Mucosa of gallbladder (tissue), 1 donor: ENCODE data around the gene ISYNA1. TPM values are rescaled to one million over a fixed set of nuclear protein-coding genes. Genes with fewer than 3 reads are reported as not detected.

Experiments
- DNase-seq: peaks from one replicate; pipeline ENCODE4 v3.0.0-alpha.2; 2020; ENCODE audit warnings: low spot score
- total RNA-seq: library from RNA; stranded (reverse); gene quantifications from one replicate; pipeline ENCODE4 v1.2.1, GENCODE V29; 2021
- donor health status: DM: no; HTN: no; CAD: no.

ISYNA1 gene
- total RNA-seq, 1 donor from 2014 or later: 37.1 TPM

GRCh38 chr19:18443831-18444230 is 5.9 kb upstream of the ISYNA1 start:
- no peak for DNase-seq

DNA sequence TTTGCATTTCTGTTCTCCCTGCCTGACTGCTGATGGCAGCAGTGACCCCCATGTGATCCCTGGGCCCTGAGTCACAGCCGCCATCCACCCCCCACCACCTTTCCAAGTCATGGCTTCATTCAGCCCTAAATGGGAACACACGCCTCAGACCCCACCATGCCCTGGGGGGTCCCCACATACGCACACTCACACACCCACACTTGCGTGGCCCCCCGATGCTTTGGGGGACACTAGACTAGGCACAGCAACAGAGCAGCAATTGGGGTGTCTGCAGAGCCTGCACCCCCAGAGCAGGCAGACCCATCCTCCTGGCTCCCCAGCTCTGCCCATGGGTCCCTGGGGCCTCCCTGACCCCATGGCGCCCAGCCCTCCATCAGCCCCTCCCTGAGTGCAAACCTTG is 5.5 kb upstream of the ISYNA1 start:
- no peak for DNase-seq

- no peak for DNase-seq
Measured at GRCh38 chr19:18442941-18443340, 5.0 kb upstream of the ISYNA1 start.

DNA sequence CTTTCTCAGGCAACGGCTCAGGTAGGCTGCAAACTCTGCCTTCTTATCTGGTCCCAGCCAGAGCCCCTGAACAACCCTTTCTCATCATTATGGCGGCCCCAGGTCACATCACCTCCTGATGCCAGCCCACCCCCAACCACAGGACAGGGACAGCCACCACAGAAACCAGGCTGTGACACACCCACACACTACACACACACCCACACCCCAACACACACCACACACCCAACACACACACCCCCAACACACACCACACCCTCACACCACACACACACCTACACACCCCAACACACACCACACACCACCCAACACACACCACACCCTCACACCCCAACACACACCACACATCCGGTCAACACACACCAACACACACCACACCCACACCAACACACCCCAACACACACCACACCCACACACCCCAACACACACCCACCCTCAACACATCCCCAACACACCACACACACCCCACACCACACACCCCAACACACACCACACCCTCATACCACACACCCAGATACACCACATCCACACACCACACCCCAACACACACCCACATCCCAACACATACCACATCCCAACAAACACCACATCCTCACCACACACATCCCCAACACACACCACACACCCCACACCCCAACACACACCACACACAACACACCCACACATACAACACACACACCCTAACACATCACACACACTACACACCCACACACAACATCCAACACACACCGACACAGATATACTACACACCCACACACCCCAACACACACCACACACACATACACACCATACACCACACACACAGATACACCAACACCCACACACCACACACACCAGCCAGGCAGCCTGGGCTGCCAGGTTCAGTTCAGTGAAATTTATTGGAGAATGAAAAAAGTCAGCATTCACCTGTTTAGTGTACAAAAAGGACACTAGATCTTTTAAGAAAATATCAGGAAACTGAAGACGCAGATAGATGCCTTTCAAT is 4.2 kb upstream of the ISYNA1 start:
- no peak for DNase-seq

GRCh38 chr19:18440936-18441803 is 3.2 kb upstream of the ISYNA1 start:
- no peak for DNase-seq

- no peak for DNase-seq
Measured at GRCh38 chr19:18440415-18440877, 2.5 kb upstream of the ISYNA1 start.

DNA sequence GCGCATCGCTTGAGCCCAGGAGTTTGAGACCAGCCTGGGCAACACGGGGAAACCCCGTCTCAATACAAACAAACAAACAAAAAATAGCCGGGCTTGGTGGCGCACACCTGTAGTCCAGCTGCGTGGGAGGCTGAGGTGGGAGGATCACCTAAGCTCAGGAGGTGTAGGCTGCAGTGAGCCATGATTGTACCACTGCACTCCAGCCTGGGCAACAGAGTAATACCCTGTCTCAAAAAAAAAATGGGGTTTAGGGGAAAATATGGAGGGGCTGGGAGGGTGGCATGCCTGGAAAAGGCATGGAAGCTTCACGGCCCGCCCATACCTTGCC is 1.9 kb upstream of the ISYNA1 start:
- DNase-seq: no peak

DNA sequence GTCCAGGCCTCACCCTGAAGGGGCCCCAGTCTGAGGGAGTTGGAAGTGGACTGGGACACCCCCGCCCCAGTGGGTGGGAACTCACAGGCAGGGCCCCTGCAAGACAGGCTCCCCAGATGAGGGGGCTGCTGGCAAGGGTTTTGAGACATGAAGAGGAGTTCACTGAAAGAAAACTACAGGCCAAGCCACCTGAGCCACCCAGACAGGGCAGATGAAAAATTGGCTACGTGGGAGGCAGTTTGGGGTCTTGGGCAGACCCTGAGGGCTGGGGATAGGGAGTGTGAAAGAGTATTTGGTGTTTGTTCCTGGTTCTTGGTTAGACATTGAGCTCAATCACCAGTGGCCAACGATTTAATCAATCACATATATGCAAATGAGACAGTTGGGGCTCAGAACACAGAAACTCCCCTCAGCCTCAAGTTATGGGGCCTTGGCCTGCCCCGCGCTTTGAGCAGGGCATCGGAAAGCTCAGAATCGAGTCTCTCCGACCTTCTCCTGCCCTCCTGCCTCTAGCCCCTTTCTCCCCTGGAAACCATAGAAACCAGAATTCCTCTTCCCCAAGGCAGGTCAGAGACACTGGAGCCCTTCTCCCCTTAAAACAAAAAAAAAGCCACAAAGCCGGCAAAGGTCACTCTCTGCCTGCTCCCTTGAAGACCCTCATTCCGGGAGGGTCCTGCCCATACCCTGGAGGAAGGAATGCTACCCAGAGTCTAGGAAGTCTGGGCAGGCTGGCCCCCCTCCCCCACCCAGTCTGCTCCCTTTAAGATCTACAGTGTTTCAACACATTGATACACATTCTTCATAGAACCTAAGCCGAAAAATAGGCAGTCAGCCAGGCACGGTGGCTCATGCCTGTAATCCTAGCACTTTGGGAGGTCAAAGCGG is 1.3 kb upstream of the ISYNA1 start:
- DNase-seq: no peak

- no peak for DNase-seq
Measured at GRCh38 chr19:18438331-18439024, 545 bp upstream of the ISYNA1 start.

DNA sequence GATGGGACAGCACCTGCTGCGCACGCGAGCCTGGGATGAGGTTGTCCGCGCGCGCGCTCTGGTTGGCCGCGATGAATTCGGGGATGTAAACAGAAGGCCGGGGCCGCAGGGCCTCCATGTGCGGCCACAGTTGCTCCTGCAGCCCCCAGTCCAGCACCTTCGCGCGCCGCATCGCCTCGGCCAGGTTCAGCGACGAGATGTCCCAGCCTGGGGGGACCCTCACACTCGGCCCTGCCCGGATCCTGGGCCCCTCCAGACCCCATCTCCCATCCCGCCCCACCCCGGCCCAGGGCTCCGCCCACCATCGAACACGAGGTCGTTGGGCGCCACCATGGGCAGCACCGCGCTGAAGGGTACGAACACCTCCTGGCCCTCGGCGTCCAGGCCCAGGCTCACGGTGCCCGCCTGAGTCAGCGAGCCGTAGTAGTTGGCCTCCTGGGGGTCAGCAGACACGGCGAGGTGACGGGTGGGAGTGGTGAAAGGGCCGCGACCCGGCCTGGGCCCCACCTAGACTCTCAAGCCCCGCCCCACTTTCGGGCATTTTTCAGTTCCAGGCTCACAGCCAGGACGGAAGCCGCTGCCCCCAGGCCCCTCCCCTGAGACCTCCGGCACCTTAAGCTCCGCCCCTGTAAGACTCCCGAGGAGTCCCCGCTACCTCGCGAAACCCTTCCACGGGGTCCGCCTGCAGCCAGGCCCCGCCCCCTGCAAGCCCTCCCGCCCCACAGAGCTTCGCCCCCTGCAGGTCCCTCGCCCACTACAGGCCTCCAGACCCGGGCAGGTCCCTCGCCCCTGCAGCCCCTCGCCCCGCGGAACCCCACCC is 1.1 kb downstream of the ISYNA1 start:
- peak; percentile 75 for DNase-seq

- DNase-seq: no peak
Measured at GRCh38 chr19:18435842-18436670, 1.9 kb downstream of the ISYNA1 start.

DNA sequence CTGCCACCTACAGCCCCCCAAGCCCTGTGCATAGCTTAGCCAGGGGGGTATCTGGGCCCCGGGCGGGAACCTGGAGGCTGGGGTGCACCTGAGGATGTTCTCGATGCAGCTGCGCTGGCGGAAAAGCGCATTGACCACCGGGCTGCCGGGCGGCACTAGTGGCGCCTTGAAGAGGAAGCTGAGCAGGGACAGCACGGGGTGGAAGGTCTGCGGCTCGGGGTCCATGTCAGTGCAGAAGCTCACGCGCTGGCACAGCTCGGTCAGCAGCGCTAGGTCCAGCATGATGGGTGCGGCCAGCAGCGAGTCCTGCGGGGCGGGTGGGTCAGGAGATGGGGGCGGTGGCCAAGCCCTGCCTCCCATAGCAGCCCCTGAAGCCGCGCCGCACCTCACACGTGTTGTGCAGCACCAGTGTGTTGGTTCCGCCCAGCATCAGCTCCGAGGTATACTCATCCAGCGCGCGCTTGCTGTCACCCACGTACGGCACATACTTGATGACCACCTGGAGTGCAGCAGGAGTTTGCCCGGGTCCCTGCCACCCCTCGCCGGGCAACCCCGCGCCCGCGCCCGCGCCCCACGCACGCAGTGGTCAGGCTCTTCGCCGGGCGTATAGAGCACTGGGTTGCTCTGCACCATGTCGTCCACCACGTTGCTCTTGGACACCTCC is 2.6 kb downstream of the ISYNA1 start:
- DNase-seq: no peak

GRCh38 chr19:18434411-18435175 is 3.3 kb downstream of the ISYNA1 start:
- no peak for DNase-seq

DNA sequence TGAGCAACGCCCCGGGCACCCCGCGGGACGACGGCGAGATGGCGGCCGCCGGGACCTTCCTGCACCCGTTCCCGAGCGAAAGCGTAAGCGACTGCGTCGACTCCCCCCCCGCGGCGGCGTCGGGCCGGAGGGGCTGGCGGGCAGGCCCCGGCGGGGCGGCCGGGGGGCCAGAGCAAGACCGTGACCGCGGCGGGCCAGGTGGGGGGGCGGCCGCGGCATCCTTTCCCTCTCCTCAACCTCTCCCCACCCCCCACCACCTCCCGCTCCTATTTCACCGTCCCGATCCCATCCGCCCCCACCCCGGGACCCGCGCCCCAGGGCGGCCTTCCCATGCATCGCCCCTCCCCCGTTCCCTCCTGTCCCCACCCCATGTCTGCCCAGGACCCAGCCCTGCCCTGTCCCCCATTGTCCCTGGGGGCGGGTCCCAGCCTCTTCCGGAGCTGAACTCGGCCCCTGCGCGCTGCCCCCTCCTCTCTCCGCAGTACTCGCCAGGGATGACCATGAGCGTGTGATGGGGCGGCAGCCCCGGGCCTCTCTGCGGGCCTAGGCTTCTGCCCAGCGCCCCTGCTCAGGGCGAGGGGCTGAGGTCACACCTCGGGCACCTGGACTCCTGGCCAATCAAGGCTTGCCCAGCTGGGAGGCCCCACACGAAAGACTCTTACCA is 4.1 kb downstream of the ISYNA1 start:
- DNase-seq: no peak

GRCh38 chr19:18433015-18433691 is 4.8 kb downstream of the ISYNA1 start:
- DNase-seq: no peak

DNA sequence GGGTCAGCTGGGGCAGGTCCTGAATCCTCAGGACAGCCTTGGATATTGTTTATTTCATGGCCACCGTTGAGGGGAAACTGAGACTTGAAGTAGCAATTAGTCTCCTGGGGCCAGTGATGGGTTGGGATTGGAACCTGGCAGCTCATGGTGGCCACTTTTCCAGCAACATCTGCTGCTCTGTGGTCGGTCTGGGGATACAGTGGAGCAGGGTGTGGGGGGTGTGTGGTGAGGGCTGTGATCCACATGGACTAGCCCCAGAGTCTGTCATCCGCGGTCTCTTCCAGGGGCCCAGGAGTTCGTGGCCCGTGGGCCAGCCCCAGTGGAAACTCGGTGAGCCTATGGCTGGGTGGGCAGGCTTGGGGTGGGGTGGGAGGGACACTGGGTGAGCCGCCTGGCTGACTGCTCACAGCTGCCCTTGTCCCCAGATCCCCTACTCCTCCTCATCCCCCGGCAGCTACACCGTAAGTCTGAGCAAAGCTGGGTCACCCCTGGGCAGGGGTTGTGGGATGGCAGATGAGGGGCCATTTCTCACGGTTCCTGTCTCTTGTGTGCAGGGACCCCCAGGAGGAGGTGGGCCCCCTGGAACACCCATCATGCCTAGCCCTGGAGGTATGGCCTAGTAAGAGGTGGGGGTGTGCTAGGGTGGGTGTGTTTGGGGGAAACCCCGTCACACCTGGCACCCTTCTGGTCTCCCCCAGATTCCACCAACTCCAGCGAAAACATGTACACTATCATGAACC is 5.5 kb downstream of the ISYNA1 start:
- DNase-seq: no peak
